Measurements from ENCODE around the gene WNT1.

Gene WNT1

DNA sequence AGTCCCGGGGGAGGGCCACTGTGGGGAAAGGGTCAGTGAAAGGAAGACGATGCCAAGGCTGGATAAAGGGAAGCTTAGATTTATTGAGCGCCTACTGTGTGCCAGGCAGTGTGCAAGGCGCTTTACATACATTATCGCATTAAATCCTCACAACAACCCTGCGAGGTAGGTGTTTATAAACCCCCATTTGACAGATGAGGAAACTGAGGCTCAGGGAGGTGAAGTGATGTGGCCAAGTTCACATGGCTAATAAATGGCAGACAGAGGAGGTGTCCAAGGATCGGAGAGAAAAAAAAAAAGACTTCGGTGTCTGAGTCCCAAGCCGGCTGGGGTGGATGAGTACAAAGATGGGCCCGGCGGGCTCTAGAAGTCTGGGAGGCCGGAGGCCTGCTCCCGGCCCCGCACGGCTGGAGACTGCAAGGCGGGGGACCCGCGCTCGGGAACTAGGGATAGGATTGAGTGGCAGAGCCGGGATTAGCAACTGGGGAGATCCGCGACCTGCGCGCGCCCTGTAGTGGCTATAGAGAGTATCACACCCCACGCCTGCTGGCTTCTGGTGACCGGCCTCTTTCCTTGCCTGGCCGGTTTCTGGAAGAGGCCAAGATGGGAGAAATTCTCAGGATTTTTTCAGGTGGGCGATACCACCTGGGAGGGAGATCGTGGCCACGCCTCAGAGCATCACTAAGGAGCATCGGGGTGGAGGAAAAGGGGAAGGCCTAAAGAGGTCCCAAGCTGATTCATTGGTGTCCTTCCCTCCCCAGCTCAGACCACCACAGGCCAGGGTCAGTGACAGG lies 17.2 kb downstream of the WNT1 start:
- DNase-seq = peak; percentile 53 to 69
- TF ChIP-seq POLR2A (IDR thresholded peaks at IDR 0.05; ENCODE audit: low read length) (no peak), GATA1 (IDR thresholded peaks at IDR 0.05; ENCODE audit: low read depth, low read length) (no peak)

DNA sequence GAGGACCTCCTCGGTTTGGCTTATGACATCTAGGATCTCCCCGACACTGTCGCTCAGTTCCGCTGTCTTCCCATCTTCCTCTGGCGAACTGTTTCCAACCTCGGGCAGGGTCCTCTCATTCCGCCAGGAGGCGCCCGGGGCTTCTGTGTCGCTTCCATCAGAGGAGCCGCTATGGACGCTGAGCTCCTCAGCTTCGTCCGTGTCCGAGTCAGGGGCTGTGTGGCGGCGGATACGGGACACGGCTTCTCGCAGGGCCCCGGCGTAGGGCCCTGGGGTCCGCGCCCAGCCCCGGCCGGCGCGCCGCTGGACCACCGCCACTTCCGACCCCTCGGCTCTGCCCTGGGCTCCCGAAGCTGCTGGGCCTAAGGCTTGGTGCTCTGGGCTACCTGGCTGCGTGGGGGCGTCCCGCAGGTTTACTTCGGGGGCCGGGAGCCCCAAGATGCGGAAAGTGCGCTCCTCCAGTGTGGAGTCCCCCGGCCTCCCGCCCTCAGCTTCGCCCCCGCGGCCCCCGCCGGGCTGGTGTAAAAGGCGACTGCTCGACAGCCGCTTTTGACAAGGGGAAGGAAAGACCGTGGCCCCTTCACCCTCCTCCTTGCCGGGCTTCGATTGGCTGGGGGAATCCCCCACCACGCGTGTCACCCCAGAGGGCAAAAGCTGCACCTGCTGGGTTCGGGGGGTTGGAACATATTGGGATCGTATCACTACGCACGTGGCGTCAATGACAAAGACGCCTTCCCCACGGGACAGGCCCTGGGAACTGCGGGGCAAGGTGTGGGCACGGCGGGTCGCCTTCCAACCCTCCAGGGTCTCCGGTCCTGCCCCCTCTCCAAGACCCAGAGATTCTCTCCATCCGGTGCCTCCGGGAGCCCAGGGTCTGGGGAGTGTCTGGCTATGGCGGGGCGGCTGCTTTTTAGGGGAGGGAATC lies 18.9 kb downstream of the WNT1 start:
- no peak for TF ChIP-seq POLR2A (IDR thresholded peaks at IDR 0.05; ENCODE audit: low read length)
- TF ChIP-seq GATA1 (IDR thresholded peaks at IDR 0.05; ENCODE audit: low read depth, low read length) = no peak
- DNase-seq = peak; percentile 78 to 85

DNA sequence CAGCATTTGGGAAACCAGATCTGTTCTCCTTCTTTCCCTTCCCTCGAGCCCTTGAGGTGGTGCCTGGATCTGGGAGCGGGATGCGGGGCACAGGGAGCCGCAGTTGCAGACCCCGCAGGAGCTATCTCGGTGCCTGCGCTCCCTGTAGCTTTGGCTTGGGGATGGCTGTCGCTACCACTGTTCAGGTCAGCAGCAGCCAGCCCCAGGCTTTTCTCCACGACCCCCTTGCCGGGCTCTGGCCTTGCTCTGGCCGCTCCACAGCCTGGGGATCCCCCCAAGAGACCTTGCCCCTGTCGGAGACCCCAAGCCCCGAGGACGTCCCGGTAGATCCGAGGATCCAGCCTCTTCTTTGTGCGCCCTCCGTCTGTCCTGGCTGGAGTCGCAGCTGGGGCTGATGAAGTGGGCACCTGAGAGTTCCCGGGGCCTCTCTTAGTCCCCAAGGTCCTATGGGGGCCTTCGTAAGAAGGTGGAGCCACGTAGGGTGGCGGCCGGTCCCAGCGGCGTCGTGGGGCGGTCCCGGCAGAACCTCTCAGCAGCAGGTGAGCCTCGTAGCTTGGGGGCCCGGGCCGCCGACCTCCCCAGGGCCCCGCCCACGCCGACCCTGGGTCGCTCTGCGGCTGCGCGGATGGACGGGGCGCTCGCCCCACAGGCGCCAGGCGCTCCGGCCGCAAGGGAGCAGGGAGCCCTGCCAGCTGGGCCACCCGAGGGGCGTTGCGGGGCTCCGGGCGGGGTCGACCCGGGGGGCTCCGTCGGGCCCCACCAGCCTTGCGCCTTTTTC lies 19.8 kb downstream of the WNT1 start:
- peak; percentile 57 to 62 for DNase-seq
- TF ChIP-seq POLR2A (IDR thresholded peaks at IDR 0.05; ENCODE audit: low read length) = no peak
- TF ChIP-seq GATA1 (IDR thresholded peaks at IDR 0.05; ENCODE audit: low read depth, low read length) = no peak

DNA sequence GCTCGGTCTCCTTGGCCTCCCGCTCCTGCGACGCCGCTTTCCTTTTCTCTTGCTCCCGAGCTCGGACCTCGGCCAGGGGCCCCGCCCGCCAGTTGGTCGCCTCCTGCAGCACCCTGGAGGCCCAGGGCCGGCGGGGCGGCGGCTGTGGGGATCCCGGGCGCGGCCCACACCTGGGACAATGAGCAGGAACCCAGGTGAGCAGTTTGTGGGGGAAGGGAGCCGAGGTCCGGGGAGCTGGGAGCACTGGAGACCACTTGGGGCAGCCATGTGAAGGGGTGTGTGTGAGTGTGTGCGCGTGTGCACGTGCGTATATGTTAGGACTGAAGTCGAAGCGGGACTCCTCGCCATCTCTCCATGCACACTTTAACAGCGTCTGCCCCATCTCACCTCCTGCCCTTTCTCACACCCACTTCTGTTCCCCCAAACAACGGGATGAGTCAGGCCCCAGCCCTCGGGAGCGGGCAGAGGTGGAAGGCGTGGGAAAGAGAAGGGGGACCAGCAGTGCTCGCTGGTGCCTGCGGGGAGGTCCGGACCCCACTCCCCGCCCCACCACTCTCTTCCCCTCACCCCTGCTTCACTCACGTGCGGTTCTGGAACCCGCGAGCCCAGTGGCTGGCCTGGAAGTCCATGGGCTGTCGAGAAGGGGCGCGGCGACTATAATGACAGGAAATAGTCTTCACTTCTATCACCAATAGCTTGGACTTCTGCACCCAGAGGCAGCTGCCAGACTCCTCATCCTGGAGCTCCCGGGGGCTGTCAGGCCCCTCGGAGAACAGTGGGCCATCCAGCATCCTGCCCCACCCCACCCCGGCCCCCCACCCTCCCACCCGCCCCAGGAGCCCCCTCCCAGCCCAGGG lies 20.6 kb downstream of the WNT1 start:
- peak; percentile 62 for DNase-seq
- TF ChIP-seq POLR2A (IDR thresholded peaks at IDR 0.05; ENCODE audit: low read length) = no peak
- no peak for TF ChIP-seq GATA1 (IDR thresholded peaks at IDR 0.05; ENCODE audit: low read depth, low read length)

DNA sequence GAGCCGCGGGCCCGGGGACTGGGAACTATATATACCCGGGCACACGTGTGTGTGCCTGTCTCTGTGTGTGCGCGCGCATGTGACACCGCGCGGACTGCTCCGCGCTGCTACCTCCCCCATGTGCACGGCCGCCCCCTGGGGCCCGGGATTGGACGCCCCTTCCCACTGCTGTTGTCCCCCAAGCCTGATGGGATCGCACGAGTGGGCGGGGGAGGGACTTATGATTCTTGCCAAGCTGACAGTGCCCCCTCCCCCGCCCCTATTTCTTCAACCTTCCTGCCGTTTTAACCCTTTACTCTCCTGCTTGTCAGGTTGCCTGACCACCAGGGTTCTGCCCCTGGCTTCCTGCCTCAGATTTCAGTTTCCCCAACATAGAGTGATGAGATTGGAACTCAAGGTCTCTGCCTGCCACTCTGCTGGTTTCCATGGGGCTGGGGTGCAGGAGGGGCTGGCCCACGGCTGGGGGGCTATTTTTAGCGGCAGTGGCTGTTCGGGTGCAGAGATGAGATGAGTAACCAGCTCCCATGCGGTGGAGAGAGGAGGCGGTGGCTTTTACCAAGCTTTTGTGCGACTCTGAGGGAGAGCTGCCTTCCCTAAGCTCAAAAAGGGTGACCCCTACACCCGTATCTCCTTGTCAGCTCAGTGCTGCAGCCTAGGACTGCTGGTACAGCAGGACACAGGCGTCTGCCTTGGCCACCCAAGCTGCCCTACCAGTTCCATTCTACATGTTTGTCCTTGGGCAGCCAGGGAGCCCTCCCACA lies 21.4 kb downstream of the WNT1 start, which contains the start of gene DDN:
Gene DDN (minus strand): TSS at position 5 of the 761 bp plus-strand sequence. CDS start 88 bp downstream, outside the sequence.
- peak; percentile 62 to 76 for DNase-seq
- TF ChIP-seq GATA1 (IDR thresholded peaks at IDR 0.05; ENCODE audit: low read depth, low read length) (no peak), POLR2A (IDR thresholded peaks at IDR 0.05; ENCODE audit: low read length) (peak; percentile 9)

DNA sequence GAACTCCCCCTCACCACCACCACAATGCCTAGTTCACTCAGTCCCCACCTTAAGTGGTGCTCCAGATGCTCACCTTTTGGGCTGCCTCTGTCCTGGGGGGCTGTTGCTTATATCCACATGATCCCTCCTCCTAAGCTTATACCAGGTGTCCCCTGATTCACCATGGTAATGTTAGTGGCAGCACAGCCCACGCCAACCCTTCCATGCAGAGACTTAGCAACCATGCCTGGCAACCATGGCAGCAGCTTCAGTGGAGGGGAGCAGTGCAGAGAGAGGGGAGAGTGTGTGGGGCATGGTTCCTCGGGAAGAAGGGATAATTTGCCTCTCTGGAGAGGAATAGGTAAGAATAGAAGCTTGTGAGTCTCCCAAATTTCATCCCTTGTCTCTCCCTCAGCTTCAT lies 22.2 kb downstream of the WNT1 start:
- TF ChIP-seq POLR2A (IDR thresholded peaks at IDR 0.05; ENCODE audit: low read length) (no peak), GATA1 (IDR thresholded peaks at IDR 0.05; ENCODE audit: low read depth, low read length) (no peak)
- no peak for DNase-seq

DNA sequence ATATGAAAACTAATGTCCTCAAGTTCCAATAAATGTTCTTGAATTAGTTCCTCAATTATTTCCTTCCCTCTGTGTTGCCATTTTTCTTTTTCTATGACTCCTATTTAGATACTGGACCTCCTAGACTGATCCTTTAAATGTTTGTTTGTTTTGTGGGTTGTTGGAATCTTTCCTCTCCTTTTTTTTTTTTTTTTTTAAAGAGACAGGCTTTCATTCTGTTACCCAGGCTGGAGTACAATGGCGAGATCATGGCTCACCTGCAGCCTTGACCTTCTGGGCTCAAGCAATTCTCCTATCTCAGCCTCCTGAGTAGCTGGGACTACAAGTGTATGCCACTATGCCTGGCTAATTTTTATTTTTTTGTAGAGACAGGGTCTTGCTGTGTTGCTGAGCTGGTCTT lies 30.8 kb downstream of the WNT1 start:
- no peak for TF ChIP-seq POLR2A (IDR thresholded peaks at IDR 0.05; ENCODE audit: low read length)
- TF ChIP-seq GATA1 (IDR thresholded peaks at IDR 0.05; ENCODE audit: low read depth, low read length) = no peak
- DNase-seq = no peak

DNA sequence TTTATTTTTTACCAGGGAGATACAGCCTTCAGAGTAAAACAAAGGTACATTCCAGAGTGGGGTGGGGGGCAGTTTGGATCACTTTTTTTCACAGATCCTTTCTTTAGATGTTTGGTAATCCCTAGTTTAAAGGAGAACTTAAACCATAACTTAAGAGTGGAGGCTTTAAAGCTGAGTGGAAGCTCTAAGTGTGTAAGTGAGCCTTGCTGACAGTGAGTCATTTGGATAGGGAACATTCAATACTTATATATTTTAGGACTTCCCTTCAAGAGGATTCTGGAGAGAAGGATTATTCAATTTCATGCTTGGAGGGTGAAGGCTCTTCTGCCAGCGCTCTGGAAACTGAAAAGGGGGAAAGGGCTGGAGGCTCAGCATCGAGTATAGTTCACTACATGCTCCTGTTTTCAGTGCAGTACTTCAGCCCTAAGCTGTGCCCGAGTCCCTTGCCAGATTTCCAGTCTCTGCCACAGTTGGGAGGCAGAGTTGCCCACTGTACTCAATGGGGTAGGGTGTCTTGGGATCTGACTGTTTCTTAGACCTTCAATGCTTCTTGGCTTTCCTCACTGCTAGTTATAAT lies 32.1 kb downstream of the WNT1 start:
- no peak for DNase-seq
- no peak for TF ChIP-seq GATA1 (IDR thresholded peaks at IDR 0.05; ENCODE audit: low read depth, low read length)

DNA sequence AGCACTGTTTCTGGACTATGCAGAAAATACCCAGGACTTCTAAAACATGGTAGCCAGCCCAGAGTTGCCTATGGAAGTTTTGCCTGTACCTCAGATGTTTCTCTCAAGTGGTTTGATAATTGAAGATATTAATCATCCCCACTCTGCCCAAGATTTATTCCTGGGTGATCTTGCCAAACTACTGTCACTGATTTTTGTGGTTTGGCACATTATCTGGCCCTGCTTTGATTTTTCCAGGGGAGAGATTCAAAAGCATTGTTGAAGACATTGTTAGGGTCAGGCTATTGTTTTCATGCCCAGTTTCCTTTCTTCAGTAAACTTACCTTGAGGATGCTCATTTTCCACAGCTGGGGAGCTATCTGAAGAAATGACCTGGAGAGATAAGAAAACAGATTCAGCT lies 34.6 kb downstream of the WNT1 start:
- DNase-seq = peak in 1 of 2 experiments; percentile 20
- TF ChIP-seq POLR2A (IDR thresholded peaks at IDR 0.05; ENCODE audit: low read length) (no peak), GATA1 (IDR thresholded peaks at IDR 0.05; ENCODE audit: low read depth, low read length) (no peak)

DNA sequence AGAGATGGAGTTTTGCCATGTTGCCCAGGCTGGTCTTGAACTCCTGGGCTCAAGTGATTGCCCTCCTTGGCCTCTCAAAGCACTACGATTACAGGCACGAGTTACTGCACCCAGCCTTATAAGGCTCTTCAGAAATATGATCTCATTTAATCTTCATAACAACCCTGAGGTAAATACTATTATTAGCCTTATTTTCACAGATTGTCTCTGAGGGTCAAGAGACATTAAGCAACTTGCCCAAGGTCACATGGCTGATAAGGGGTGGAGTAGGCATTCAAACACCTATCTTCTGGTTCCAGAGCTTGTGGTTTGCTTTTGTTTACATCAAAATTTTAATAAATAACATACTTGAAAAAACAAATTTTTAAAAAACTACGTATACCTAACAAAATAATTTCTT lies 35.3 kb downstream of the WNT1 start:
- peak; percentile 42 to 68 for DNase-seq
- TF ChIP-seq POLR2A (IDR thresholded peaks at IDR 0.05; ENCODE audit: low read length) (no peak), GATA1 (IDR thresholded peaks at IDR 0.05; ENCODE audit: low read depth, low read length) (no peak)

DNA sequence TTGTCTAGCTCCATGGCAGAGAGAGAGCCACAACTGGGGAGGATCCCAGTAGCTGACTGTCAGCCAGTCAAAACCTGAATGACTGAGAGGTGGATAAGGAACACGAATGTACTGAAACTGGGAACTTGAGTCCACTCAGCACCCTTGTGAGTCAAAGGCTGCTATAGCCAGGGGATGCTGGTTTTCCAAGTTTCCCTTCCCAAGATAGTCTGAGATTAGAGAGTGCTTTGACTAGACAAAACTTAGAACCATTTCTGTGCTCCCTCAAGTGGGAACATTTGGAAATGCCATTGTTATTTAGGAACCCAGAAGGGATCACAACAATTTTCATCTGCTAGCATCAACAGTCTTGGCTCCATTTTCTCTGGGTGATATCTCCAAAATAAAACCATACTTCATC lies 36.4 kb downstream of the WNT1 start:
- DNase-seq = peak; percentile 41 to 43
- TF ChIP-seq GATA1 (IDR thresholded peaks at IDR 0.05; ENCODE audit: low read depth, low read length) (no peak), POLR2A (IDR thresholded peaks at IDR 0.05; ENCODE audit: low read length) (no peak)

DNA sequence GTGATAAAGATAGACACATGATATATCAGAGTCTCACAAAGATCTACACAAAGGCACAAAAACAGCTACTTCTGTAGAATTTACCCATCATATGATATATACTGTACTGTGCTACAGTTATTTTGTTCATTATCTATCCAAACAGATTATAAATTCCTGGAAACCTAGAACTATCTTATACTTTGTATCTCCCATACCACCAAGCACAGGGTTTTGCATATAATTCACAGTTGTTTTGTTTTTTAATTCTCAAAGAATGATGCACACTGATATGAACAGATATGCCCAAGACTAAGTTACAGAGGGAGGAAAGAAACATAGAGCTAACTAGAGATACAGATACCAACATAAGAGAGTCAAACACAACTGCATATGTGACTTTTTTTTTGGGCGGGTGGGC lies 37.1 kb downstream of the WNT1 start:
- TF ChIP-seq GATA1 (IDR thresholded peaks at IDR 0.05; ENCODE audit: low read depth, low read length) = no peak
- peak; percentile 42 for TF ChIP-seq POLR2A (IDR thresholded peaks at IDR 0.05; ENCODE audit: low read length)
- DNase-seq = peak; percentile 55 to 84

Data from erythroblast (primary cell).